Natural killer cell (primary cell): Measurements from ENCODE around the gene ATP2B2. TPM values are rescaled to one million over a fixed set of nuclear protein-coding genes. Genes with fewer than 3 reads are reported as not detected.

ENCODE experiments used
- ATAC-seq, 3 donors: fragments of 150-1000 bp in 2 of 3; fragments of 200-7000 bp in 1 of 3; cut with Tn5 transposase; 1 replicate in 1 of 3; 2 replicates in 2 of 3; pipeline ENCODE4 v1.10.0; 2021; ENCODE audit warnings: mild to moderate bottlenecking in 2 of 3, moderate library complexity in 2 of 3
- DNase-seq, 2 donors: peaks; one replicate each; pipeline versions ENCODE4 v3.0.0 to v3.0.0-alpha.2; 2013 to 2021; ENCODE audit warnings: mixed read lengths in 1 of 2
- H3K27ac ChIP-seq: one replicate; pipeline ENCODE4 v1.5.1; 2013; ENCODE audit warnings: mild to moderate bottlenecking, low read length
- H3K27me3 ChIP-seq: one replicate; pipeline ENCODE4 v1.6.1; 2013; ENCODE audit warnings: low read length; ENCODE audit not compliant: control insufficient read depth, insufficient read depth
- H3K36me3 ChIP-seq: one replicate; pipeline ENCODE4 v1.6.1; 2013; ENCODE audit warnings: low read length; ENCODE audit not compliant: control insufficient read depth, insufficient read depth
- H3K4me1 ChIP-seq: one replicate; pipeline ENCODE4 v1.6.1; 2013; ENCODE audit warnings: low read length; ENCODE audit not compliant: control insufficient read depth, insufficient read depth
- H3K4me3 ChIP-seq: one replicate; pipeline ENCODE4 v1.5.1; 2013; ENCODE audit warnings: low read length
- H3K9me3 ChIP-seq: one replicate; pipeline ENCODE4 v1.6.1; 2013; ENCODE audit warnings: low read length; ENCODE audit not compliant: control insufficient read depth, insufficient read depth
- H3K27ac Mint-ChIP-seq, 2 donors: one replicate each; pipeline ENCODE4 v1.8.0; 2022; ENCODE audit warnings: mild to moderate bottlenecking in 2 of 2, mixed read lengths in 2 of 2, moderate library complexity in 1 of 2
- H3K27me3 Mint-ChIP-seq, 2 donors: one replicate each; pipeline ENCODE4 v1.8.0; 2022; ENCODE audit warnings: low read depth in 2 of 2, mixed read lengths in 2 of 2
- H3K36me3 Mint-ChIP-seq: one replicate; pipeline ENCODE4 v1.8.0; 2022; ENCODE audit warnings: mixed read lengths
- H3K4me1 Mint-ChIP-seq, 2 donors: one replicate each; pipeline ENCODE4 v1.8.0; 2022; ENCODE audit warnings: mixed read lengths in 2 of 2
- H3K4me3 Mint-ChIP-seq: one replicate; pipeline ENCODE4 v1.8.0; 2022; ENCODE audit warnings: mild to moderate bottlenecking, moderate library complexity, mixed read lengths
- H3K9me3 Mint-ChIP-seq, 2 donors: one replicate each; pipeline ENCODE4 v1.8.0; 2022; ENCODE audit warnings: mixed read lengths in 2 of 2
- CTCF ChIP-seq: fragments of 200-600 bp; IDR thresholded peaks from one replicate; pipeline ENCODE4 v1.8.0; 2022; ENCODE audit warnings: antibody characterized with exemption
- WGBS: methylation state at CpG from one replicate; pipeline ENCODE4 v1.1.7; 2013; ENCODE audit warnings: missing lambda C conversion rate; ENCODE audit not compliant: insufficient coverage; 5-methylcytosine and 5-hydroxymethylcytosine counted together
- intact Hi-C: fragments of 100-400 bp; cut with micrococcal nuclease; formaldehyde crosslinking; loops from one replicate; pipeline ENCODE4 v1.14.2; 2022
- total RNA-seq, 4 donors: library from RNA; stranded (reverse); fragments of 120-200 nt in 1 of 4; gene quantifications; one replicate each; pipeline versions ENCODE4 v1.2.3 to v1.2.4, GENCODE V29; 2013 to 2022

The ATP2B2 gene
- total RNA-seq, 3 donors from 2014 or later (not counting 1 experiment from before 2014, with no cell fraction given), result not detected

- no peak overlapping the region for H3K27ac ChIP-seq
- ATAC-seq, result no peak
- no peaks in the 10 kb centered on the region for H3K9me3 ChIP-seq
- DNase-seq, result no peak
- TF ChIP-seq CTCF, result no peak
- H3K36me3 Mint-ChIP-seq, result no peaks in the 10 kb centered on the region
- peaks cover 0 to 3% of the 10 kb centered on the region in 2 donors for H3K27me3 Mint-ChIP-seq
- H3K4me3 ChIP-seq, result no peak overlapping the region
- H3K27me3 ChIP-seq, result no peaks in the 10 kb centered on the region
- 81% methylated on average over 8 of the region's 8 CpGs for WGBS
- no peak overlapping the region for H3K27ac Mint-ChIP-seq
- no peak overlapping the region for H3K4me3 Mint-ChIP-seq
- H3K9me3 Mint-ChIP-seq, result no peaks in the 10 kb centered on the region
- no peaks in the 10 kb centered on the region for H3K36me3 ChIP-seq
- intact Hi-C loops, result no loop called here
- no peaks in the 10 kb centered on the region for H3K4me1 ChIP-seq
- no peaks in the 10 kb centered on the region for H3K4me1 Mint-ChIP-seq
Measured at GRCh38 chr3:10407361-10407760, 98.0 kb downstream of the ATP2B2 start.

GRCh38 chr3:10406414-10406813, 99.0 kb downstream of the ATP2B2 start:
- no peak overlapping the region for H3K4me3 Mint-ChIP-seq
- no peaks in the 10 kb centered on the region for H3K9me3 Mint-ChIP-seq
- intact Hi-C loops, result no loop called here

GRCh38 chr3:10405816-10406215, 99.6 kb downstream of the ATP2B2 start:
- intact Hi-C loops, result no loop called here
- WGBS, result no CpG with 5 or more reads among the region's 1 CpG
- H3K4me3 Mint-ChIP-seq, result no peak overlapping the region
- H3K9me3 Mint-ChIP-seq, result no peaks in the 10 kb centered on the region
- Histone ChIP-seq H3K4me1 (no peaks in the 10 kb centered on the region), H3K4me3 (no peak overlapping the region), H3K27me3 (no peaks in the 10 kb centered on the region), H3K9me3 (no peaks in the 10 kb centered on the region), H3K27ac (no peak overlapping the region), H3K36me3 (no peaks in the 10 kb centered on the region)
- H3K36me3 Mint-ChIP-seq, result no peaks in the 10 kb centered on the region
- H3K27me3 Mint-ChIP-seq, result no peaks in the 10 kb centered on the region
- DNase-seq (no peak), ATAC-seq (no peak)
- H3K27ac Mint-ChIP-seq, result no peak overlapping the region
- H3K4me1 Mint-ChIP-seq, result no peaks in the 10 kb centered on the region
- TF ChIP-seq CTCF, result no peak

More at GRCh38 chr3:10406414-10406813, 99.0 kb downstream of the ATP2B2 start:
- no peak for DNase-seq
- WGBS, result 69% methylated on average over 6 of the region's 6 CpGs
- H3K36me3 ChIP-seq, result no peaks in the 10 kb centered on the region
- no peaks in the 10 kb centered on the region for H3K9me3 ChIP-seq
- Mint-ChIP-seq H3K27ac (no peak overlapping the region), H3K4me1 (no peaks in the 10 kb centered on the region), H3K36me3 (no peaks in the 10 kb centered on the region), H3K27me3 (no peaks in the 10 kb centered on the region)
- no peak for ATAC-seq
- no peak overlapping the region for H3K4me3 ChIP-seq
- H3K4me1 ChIP-seq, result no peaks in the 10 kb centered on the region
- H3K27me3 ChIP-seq, result no peaks in the 10 kb centered on the region
- TF ChIP-seq CTCF, result no peak
- H3K27ac ChIP-seq, result no peak overlapping the region

GRCh38 chr3:10404876-10405275, 100.5 kb downstream of the ATP2B2 start:
- no peaks in the 10 kb centered on the region for H3K36me3 Mint-ChIP-seq
- 93% methylated on average over 3 of the region's 3 CpGs for WGBS
- TF ChIP-seq CTCF, result no peak
- H3K4me3 Mint-ChIP-seq, result no peak overlapping the region
- H3K4me1 Mint-ChIP-seq, result no peaks in the 10 kb centered on the region
- no peaks in the 10 kb centered on the region for H3K27me3 Mint-ChIP-seq
- Histone ChIP-seq H3K4me1 (no peaks in the 10 kb centered on the region), H3K36me3 (no peaks in the 10 kb centered on the region), H3K4me3 (no peak overlapping the region), H3K9me3 (no peaks in the 10 kb centered on the region), H3K27ac (no peak overlapping the region), H3K27me3 (no peaks in the 10 kb centered on the region)
- intact Hi-C loops, result no loop called here
- no peak overlapping the region for H3K27ac Mint-ChIP-seq
- no peaks in the 10 kb centered on the region for H3K9me3 Mint-ChIP-seq
- no peak for ATAC-seq
- no peak for DNase-seq
